Caco-2 (cell line): ENCODE measurements around the gene PEX16. TPM values are rescaled to one million over a fixed set of nuclear protein-coding genes. Genes with fewer than 3 reads are reported as not detected.

ENCODE experiments used
- BruUV-seq: library from RNA; stranded (reverse); fragments of 400-500 nt; replicated peaks from 2 replicates; lab custom pipeline; 2021; lab: Mats Ljungman, UMichigan
- CTCF ChIA-PET: fragments of 300-600 bp; sonication (Branson Sonifier 250); formaldehyde crosslinking; loops from one replicate; lab custom pipeline; 2022; ENCODE audit warnings: antibody characterized with exemption; lab: Charles Lee
- POLR2A ChIA-PET: fragments of 300-600 bp; sonication (Branson Sonifier 250); formaldehyde crosslinking; loops from one replicate; lab custom pipeline; 2022; ENCODE audit warnings: antibody characterized with exemption; lab: Charles Lee
- DNase-seq, 2 experiments: peaks; one replicate each; pipeline versions ENCODE4 v3.0.0 to v3.0.0-alpha.2; 2020 to 2022
- H3K27me3 ChIP-seq: replicated peaks from 2 replicates; pipeline ENCODE4 v1.6.0; 2011; ENCODE audit warnings: low read length; ENCODE audit not compliant: control insufficient read depth, insufficient read depth
- H3K36me3 ChIP-seq: 2 replicates; pipeline ENCODE4 v1.5.1; 2011; ENCODE audit warnings: low read length; ENCODE audit not compliant: control insufficient read depth, insufficient read depth
- H3K4me1 ChIP-seq: fragments of 250-450 bp; sonication (Bioruptor Pico); 2 replicates; pipeline ENCODE4 v1.5.1; 2020; ENCODE audit warnings: mild to moderate bottlenecking
- H3K4me3 ChIP-seq: 2 replicates; pipeline ENCODE4 v1.5.1; 2011; ENCODE audit warnings: low read depth, mild to moderate bottlenecking, control low read depth, low read length
- H3K9me3 ChIP-seq: fragments of 250-450 bp; sonication (Bioruptor Pico); 2 replicates; pipeline ENCODE4 v1.5.1; 2020; ENCODE audit warnings: mild to moderate bottlenecking, moderate library complexity
- H3K27ac Mint-ChIP-seq: one replicate; pipeline ENCODE4 v1.8.0; 2022; ENCODE audit warnings: mixed read lengths; ENCODE audit not compliant: unreplicated experiment
- H3K27me3 Mint-ChIP-seq: one replicate; pipeline ENCODE4 v1.8.0; 2022; ENCODE audit warnings: mixed read lengths; ENCODE audit not compliant: insufficient read depth, unreplicated experiment
- H3K36me3 Mint-ChIP-seq: one replicate; pipeline ENCODE4 v1.8.0; 2022; ENCODE audit warnings: mild to moderate bottlenecking, mixed read lengths; ENCODE audit not compliant: insufficient read depth, unreplicated experiment
- H3K4me1 Mint-ChIP-seq: one replicate; pipeline ENCODE4 v1.8.0; 2022; ENCODE audit warnings: low read depth, mixed read lengths; ENCODE audit not compliant: unreplicated experiment
- H3K4me3 Mint-ChIP-seq: one replicate; pipeline ENCODE4 v1.8.0; 2022; ENCODE audit warnings: mild to moderate bottlenecking, moderate library complexity, mixed read lengths; ENCODE audit not compliant: unreplicated experiment
- H3K9me3 Mint-ChIP-seq: one replicate; pipeline ENCODE4 v1.8.0; 2022; ENCODE audit warnings: mixed read lengths; ENCODE audit not compliant: unreplicated experiment
- intact Hi-C: fragments of 100-400 bp; cut with micrococcal nuclease; formaldehyde crosslinking; loops from one replicate; pipeline ENCODE4 v1.10.0; 2022; ENCODE audit not compliant: unreplicated experiment
- total RNA-seq: library from RNA; stranded (reverse); gene quantifications from 2 replicates; pipeline ENCODE4 v1.2.3, GENCODE V29; 2022
- TF ChIP-seq, protein P1 (sequence below), 2 experiments: fragments of 200-600 bp in 1 of 2; IDR thresholded peaks; 1 replicate in 1 of 2; 2 replicates in 1 of 2; pipeline versions ENCODE4 v1.5.1 to v1.8.0; 2011 to 2022; ENCODE audit warnings: antibody characterized with exemption in 1 of 2, control low read depth in 1 of 2, inconsistent platforms in 1 of 2, low read depth in 1 of 2, low read length in 1 of 2, mild to moderate bottlenecking in 1 of 2, moderate library complexity in 1 of 2; ENCODE audit not compliant: insufficient read depth in 1 of 2, severe bottlenecking in 1 of 2, unreplicated experiment in 1 of 2

Gene PEX16
- total RNA-seq, 1 experiment from 2014 or later: 41.4 TPM

DNA sequence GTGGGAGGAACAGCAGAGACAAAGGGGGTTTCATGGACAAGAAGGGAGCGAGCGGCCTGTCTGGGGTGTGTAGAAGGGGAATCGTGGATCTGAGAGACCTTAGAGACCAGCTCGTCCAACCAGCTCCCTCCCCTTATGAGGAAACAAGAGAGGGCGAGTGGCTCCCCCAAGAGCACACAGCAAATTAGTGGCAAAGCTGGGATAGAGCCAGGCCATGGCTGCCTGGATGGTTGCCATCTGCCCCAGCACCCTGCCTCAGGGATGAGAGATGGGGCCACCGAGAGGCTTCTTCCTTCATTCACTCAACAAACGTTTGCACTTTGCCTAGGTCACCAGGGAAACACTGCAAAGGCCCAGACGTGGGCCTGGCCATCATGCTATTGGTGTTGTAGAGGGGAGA is 28.1 kb downstream of the PEX16 start:
- H3K27me3 Mint-ChIP-seq: no peaks in the 10 kb centered on the region
- H3K36me3 ChIP-seq: no peaks in the 10 kb centered on the region
- H3K27me3 ChIP-seq: no peaks in the 10 kb centered on the region
- no peak for DNase-seq
- H3K9me3 Mint-ChIP-seq: no peaks in the 10 kb centered on the region
- TF ChIP-seq, protein P1, sequence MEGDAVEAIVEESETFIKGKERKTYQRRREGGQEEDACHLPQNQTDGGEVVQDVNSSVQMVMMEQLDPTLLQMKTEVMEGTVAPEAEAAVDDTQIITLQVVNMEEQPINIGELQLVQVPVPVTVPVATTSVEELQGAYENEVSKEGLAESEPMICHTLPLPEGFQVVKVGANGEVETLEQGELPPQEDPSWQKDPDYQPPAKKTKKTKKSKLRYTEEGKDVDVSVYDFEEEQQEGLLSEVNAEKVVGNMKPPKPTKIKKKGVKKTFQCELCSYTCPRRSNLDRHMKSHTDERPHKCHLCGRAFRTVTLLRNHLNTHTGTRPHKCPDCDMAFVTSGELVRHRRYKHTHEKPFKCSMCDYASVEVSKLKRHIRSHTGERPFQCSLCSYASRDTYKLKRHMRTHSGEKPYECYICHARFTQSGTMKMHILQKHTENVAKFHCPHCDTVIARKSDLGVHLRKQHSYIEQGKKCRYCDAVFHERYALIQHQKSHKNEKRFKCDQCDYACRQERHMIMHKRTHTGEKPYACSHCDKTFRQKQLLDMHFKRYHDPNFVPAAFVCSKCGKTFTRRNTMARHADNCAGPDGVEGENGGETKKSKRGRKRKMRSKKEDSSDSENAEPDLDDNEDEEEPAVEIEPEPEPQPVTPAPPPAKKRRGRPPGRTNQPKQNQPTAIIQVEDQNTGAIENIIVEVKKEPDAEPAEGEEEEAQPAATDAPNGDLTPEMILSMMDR (IDR thresholded peaks at IDR 0.05; ENCODE audit: insufficient read depth in 1 of 2, low read depth in 1 of 2, low read length in 1 of 2, severe bottlenecking in 1 of 2, unreplicated experiment in 1 of 2): no peak
- no peak overlapping the region for H3K4me3 ChIP-seq
- H3K36me3 Mint-ChIP-seq: peaks cover 7% of the 10 kb centered on the region
- H3K27ac Mint-ChIP-seq: no peak overlapping the region
- BruUV-seq: no TSS peak
- CTCF ChIA-PET: no interaction called here
- peaks cover 6% of the 10 kb centered on the region for H3K4me1 Mint-ChIP-seq
- intact Hi-C loops: no loop called here
- H3K4me3 Mint-ChIP-seq: no peak overlapping the region
- H3K9me3 ChIP-seq: no peaks in the 10 kb centered on the region
- POLR2A ChIA-PET: no interaction called here
- peaks cover 4% of the 10 kb centered on the region; the same call in 1 of the 2 replicates for H3K4me1 ChIP-seq

DNA sequence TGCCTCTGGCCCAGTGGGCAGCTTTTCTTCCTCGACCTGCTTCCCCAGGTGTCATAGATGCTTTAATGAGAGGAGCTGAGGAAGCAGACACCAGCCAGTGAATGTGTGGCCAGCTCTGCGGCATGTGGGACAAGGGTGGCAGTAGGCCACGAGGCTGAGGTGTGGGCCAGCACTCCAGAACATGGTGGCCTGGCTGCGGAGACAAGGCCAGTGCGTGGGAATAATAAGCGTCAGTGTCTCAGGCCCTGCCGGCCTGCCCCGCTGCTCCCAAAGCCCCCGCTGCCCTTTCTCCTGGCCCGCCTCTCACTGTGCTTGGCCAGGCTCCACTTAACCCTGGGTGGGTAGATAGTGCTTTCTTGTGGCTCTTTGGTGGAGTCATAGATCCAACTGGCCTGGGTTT is 30.1 kb downstream of the PEX16 start:
- Mint-ChIP-seq H3K27ac (no peak overlapping the region), H3K36me3 (peaks cover 10% of the 10 kb centered on the region), H3K9me3 (no peaks in the 10 kb centered on the region), H3K27me3 (no peaks in the 10 kb centered on the region), H3K4me1 (no peaks in the 10 kb centered on the region), H3K4me3 (no peak overlapping the region)
- intact Hi-C loops: no loop called here
- CTCF ChIA-PET: no interaction called here
- H3K4me3 ChIP-seq: no peak overlapping the region
- POLR2A ChIA-PET: no interaction called here
- H3K36me3 ChIP-seq: no peaks in the 10 kb centered on the region
- no peaks in the 10 kb centered on the region for H3K9me3 ChIP-seq
- TF ChIP-seq, protein P1 (IDR thresholded peaks at IDR 0.05; ENCODE audit: insufficient read depth in 1 of 2, low read depth in 1 of 2, low read length in 1 of 2, severe bottlenecking in 1 of 2, unreplicated experiment in 1 of 2): no peak
- no peaks in the 10 kb centered on the region for H3K27me3 ChIP-seq
- H3K4me1 ChIP-seq: peaks cover 4% of the 10 kb centered on the region; the same call in 1 of the 2 replicates
- DNase-seq: no peak
- BruUV-seq: no TSS peak

GRCh38 chr11:45886816-45887520 is 30.7 kb downstream of the PEX16 start:
- no peaks in the 10 kb centered on the region for H3K27me3 ChIP-seq
- Mint-ChIP-seq H3K4me1 (no peaks in the 10 kb centered on the region), H3K36me3 (peaks cover 10% of the 10 kb centered on the region), H3K4me3 (peak overlapping the region; percentile 63), H3K27me3 (no peaks in the 10 kb centered on the region), H3K27ac (no peak overlapping the region), H3K9me3 (no peaks in the 10 kb centered on the region)
- H3K4me1 ChIP-seq: peaks cover 4% of the 10 kb centered on the region; the same call in 1 of the 2 replicates
- DNase-seq: no peak
- CTCF ChIA-PET: no interaction called here
- POLR2A ChIA-PET: no interaction called here
- no peak overlapping the region for H3K4me3 ChIP-seq
- TF ChIP-seq, protein P1 (IDR thresholded peaks at IDR 0.05; ENCODE audit: insufficient read depth in 1 of 2, low read depth in 1 of 2, low read length in 1 of 2, severe bottlenecking in 1 of 2, unreplicated experiment in 1 of 2): no peak
- intact Hi-C loops: no loop called here
- H3K9me3 ChIP-seq: no peaks in the 10 kb centered on the region
- H3K36me3 ChIP-seq: no peaks in the 10 kb centered on the region
- BruUV-seq: no TSS peak
